Spleen (tissue), 7 donors: ENCODE measurements around the gene ARIH2.

Experiments used
- CTCF ChIP-seq, 11 experiments: fragments of 200-600 bp in 7 of 11; fragments of 450-650 bp in 4 of 11; sonication (generic) in 4 of 11; IDR thresholded peaks in 8 of 11; conservative IDR thresholded peaks in 3 of 11; 1 replicate in 7 of 11; 2 replicates in 4 of 11; pipeline versions ENCODE4 v1.4.0 to v1.8.0; 2016 to 2021; ENCODE audit warnings: antibody characterized with exemption in 11 of 11, inconsistent platforms in 4 of 11, mild to moderate bottlenecking in 1 of 11
- POLR2A ChIP-seq, 3 donors: fragments of 450-650 bp; IDR thresholded peaks; one replicate each; pipeline ENCODE4 v1.5.1; 2017; ENCODE audit warnings: antibody characterized with exemption in 3 of 3, mild to moderate bottlenecking in 1 of 3
- donor health status: DM: no; HTN: no; CAD: no; lungs with moderate emphysema.
- donor health status: DM: no; HTN: no; CAD: no.
- donor health status: DM: no; HTN: no; CAD: no.

DNA sequence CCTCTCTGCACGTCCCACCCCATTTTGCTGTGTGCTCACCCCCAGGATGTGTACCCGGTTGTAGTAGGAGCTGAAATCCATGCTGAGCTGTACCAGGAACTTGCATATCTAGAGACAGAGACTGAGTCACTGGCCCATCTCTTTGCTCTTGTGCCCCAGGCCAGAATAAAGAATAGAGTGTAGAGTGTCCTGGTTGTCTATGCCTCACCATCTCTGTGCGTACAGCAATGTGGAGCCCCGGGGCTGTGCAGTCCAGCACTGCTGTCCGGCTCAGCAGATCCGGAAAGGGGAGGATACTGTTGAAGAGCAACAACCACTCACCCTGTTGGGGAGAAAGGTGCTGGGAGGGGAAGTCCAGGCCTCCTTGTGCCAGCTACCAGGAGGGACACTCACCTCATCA is 97.1 kb downstream of the ARIH2 start:
- TF ChIP-seq POLR2A (IDR thresholded peaks at IDR 0.05) (no peak), CTCF (IDR thresholded peaks at IDR 0.05 in 8 of 11, conservative IDR thresholded peaks at IDR 0.05 in 3 of 11) (no peak)
